ENCODE results near the gene TIMD4.

Gene TIMD4

DNA sequence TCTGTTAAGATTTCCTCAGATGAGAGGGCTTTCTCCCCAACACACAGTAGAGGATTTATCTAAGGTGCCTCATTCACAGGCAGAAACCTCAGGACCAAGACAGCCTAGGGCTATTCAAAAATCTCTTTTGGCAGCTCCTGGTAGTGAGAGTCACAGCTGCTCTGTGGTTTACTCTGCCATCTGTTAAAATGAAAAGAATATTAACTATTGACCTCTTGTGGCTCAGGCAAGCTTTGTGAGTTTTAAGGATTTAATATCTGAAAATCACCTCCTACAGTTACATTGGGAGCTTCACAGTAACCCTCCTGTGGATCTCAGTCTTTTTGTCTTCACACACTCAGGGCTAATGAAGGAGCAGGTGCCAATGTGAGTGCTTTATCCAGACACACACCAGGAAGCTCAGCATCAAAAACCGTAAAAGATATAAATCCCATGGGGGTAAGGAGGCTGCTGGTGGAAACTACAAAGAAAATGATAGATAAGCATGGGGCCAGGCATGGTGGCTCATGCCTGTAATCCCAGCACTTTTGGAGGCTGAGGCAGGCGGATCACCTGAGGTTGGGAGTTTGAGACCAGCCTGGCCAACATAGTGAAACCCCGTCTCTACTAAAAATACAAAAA is 83.3 kb downstream of the TIMD4 start:
- DNase-seq: no peak
- in situ Hi-C loops (cut with MboI; ENCODE audit: low pct_unique_long_range_greater_than_20kb, low sequenced_read_pairs): no loop called here

DNA sequence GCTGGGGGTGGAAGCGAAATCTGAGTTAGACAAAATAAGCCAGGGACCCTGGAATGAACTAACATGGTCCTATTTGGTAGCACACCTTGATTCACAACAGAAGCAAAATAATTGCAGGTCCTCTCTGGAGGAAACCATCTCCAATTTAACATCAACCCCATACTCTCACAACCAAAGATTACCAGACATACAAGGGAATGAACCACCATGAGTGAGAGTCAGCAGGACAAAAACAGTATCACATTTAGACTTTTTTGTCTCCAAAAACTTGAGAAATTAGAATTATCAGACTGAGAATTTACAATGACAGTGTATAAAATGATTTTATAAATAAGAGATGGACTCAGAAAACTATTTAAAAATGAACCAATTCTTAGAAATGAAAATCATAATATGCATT is 91.8 kb downstream of the TIMD4 start:
- in situ Hi-C loops (cut with MboI; ENCODE audit: low pct_unique_long_range_greater_than_20kb, low sequenced_read_pairs): no loop called here
- no peak for DNase-seq

DNA sequence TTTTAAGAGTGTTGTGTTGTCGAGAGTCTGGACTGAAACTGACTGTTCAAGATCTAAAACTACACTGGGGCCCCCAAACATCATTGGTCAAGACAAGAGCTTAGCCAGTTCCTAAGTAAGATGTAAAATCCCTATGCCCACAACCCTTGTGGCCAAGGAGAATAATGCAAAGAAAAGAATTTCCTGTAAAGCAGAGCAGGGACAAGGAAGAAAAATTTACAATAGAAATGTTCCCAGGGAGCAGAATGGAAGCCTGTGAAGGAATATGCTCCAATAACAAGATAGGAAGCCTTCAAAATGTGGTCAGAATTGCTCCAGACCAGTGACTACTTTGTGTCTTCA is 92.6 kb downstream of the TIMD4 start:
- DNase-seq: no peak
- in situ Hi-C loops (cut with MboI; ENCODE audit: low pct_unique_long_range_greater_than_20kb, low sequenced_read_pairs): no loop called here

Measured in KBM-7 (cell line).